Activated T-cell treated with anti-CD3 and anti-CD28 coated beads for 1 hour (primary cell): ENCODE results near the gene SIRT6.
"Not testable (repeated sequence)": the region's sequence is repeated elsewhere in the genome, so short reads cannot be mapped to it uniquely, and the experiment has no call there.

Experiments
- DNase-seq: peaks from one replicate; pipeline ENCODE4 v3.0.0-alpha.2; 2020; ENCODE audit warnings: low read depth

The SIRT6 gene

DNA sequence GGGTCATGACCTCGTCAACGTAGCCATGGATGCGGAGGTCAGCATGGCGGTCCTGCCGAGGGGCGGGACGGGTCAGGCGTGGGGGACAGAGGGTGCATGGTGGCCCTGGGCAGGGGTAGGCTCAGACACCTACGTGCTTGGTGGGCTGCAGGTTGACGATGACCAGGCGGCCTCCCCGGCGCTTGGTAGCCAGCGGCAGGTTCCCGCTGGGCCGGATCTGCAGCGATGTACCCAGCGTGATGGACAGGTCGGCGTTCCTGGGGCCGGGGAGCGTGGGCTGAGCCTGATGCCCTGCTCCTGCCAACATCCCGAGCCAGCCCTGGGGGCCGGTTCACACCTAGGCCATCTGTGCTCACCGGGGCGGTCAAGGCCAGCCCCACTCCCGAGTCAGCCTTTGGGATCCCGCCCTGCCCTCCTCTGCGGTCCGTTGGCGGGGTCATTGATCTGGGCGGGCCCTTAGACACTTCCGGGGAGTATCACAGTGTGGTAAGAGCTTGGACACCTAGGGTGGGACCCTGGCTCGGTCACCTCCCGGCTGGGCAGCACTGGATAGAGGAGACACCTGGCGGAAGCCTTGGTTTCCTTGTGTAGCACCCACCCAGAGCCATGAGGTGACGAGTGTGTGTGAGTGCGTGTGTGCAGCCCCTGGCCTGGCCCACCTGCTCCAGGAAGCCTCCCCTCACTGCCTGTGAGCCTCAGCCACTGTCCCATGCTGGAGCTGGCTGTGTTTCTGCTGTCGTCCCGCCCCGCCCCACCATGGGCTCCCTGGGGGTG lies 7.3 kb downstream of the SIRT6 start:
- DNase-seq: no peak

DNA sequence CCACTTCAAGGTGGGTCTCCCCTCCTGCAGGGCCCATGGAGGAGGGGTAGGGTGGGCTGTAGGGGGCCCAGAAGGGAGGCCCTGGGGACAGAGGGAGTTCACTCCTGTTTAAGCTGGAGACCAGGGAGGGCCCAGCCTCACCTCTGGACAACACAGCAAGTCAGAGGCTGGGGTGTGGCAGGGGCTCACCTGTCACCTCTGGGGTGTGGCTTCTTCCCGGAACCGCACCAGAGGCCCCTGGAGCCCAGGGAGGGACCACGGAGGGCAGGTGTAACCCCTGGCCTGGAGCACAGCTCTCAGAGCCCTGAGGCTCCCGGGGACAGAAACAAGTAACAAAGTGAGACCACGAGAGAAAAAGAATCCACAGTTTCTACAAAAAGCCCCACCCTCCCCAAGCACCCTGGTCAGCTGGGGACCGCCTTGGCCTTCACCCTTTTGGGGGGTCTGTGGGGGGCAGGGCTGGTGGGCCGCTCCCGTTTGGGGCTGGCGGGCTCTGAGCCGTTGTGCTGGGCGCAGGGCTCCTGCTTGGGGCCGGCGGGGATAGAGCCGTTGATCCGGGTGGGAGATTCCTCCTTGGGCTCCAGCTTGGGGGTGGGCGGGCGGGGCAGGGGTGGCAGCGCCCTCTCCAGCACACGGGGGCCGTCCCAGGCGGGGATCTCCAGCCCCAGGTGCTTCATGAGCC lies 8.0 kb downstream of the SIRT6 start:
- DNase-seq: no peak

DNA sequence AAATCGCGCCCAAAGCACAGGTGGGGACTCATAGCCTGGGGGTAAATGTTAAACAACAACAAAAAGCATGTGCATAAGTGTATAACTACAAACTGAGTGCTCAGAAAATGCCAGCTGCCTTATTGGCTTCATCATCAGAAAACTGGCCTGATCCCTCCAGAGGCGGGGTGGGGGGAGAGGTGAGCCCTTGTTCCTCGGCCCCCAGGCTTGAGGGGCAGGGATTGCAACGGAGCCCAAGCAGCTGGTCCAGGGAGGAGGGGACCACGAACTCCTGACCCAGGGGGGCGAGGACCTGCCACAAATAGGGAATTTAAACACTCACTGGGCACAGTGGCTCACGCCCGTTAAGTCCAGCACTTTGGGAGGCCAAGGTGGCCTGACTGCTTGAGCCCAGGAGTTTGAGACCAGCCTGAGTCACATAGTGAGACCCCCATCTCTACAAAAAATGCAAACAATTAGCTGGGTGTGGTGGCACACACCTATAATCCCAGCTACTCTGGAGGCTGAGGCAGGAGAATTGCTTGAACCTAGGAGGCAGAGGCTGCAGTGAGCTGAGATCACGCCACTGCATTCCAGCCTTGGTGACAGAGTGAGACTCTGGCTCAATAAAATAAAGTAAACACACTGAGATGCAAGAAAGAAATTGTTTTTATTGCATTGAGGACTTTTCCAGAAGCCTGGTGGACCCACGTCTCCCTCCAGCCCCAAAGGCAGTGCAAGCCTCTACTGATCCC lies 8.7 kb downstream of the SIRT6 start:
- DNase-seq: no peak

DNA sequence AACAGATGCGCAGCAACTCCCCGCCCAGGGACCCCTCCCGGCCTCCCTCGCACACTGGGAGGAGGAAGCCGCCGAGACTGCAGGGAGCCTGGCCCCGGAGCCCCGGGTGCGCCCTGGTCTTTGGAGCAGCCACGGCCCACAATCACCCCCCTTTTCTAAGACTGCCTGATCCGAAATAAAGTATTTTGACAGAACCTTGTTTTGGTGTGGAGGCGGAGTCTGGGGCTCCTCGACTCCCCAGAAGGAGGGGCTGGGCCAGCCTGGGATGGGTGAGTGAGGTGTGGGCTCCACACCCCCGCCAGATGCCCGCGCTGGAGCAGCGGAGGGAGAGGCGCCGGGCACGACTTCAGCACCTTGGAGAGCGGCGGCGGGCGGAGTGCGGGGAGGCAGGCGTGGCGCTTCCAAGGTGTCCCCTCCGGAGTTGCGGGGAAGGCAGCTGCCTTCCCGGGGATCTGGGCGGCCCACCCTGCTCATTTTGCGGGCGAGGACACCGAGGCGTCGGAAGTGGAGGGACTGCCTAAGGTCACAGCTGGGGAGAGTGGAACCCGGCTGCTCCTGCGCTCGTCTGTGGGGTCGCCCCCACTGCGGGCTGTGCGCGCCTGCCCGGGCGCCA lies 9.4 kb downstream of the SIRT6 start:
- DNase-seq: peak; percentile 65

DNA sequence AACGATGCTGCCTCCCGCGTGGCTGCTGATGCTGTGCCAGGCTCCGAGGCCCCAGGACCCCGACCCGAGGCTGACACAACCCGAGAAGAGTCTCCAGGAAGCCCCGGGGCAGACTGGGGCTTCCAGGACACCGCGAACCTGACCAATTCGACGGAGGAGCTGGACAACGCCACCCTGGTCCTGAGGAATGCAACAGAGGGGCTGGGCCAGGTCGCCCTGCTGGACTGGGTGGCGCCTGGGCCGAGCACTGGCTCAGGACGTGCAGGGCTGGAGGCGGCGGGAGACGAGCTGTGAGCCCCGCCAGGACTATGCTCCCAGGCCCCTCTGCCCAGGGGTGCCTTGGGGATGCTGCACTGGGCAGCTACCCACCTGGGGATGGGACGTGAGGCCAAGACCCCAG lies 10.7 kb downstream of the SIRT6 start:
- no peak for DNase-seq

DNA sequence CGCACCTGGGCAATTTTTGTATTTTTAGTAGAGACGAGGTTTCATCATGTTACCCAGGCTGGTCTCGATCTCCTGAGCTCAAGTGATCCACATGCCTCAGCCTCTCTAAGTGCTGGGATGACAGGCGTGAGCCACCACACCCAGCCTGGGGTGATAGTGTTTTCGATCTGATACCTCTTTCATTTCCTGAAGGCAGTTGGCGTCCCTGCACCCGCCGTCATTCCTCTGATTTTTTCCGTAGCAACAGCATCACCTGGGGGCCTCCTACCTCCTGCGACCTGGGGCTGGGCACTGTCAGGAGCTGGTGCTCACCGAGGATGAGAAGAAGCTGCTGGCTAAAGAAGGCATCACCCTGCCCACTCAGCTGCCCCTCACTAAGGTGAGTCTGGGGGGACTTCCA lies 18.1 kb downstream of the SIRT6 start:
- DNase-seq: no peak

DNA sequence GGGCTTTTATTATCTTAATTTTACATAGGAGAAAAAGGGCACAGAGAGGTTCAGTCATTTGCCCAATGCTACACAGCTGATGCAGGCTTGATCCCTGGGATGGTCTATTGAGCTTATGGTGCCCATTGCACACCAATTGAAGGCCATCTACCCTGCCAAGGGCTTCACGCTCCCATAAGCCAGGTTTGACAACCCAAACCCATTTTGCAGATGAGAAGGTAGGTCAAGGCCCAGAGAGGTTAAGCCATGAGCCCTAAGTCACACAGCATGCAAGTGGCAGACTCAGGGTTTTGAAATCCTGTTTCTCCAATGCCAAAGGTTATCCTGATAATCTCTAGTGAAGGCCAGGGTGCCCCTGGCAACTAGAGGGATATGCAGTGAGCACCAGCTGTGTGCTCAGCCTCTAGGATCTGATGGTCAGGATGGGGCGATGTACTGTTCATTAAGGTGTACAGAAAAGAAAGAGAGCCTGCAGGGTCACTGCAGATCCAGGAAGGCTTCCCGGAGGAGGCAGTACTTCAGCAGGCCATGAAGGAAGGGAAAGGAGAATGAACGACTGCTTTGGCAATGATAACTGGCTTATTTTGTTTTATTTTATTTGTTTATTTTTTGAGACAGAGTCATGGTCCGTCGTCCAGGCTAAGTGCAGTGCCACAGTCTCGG lies 20.8 kb downstream of the SIRT6 start:
- DNase-seq: no peak

DNA sequence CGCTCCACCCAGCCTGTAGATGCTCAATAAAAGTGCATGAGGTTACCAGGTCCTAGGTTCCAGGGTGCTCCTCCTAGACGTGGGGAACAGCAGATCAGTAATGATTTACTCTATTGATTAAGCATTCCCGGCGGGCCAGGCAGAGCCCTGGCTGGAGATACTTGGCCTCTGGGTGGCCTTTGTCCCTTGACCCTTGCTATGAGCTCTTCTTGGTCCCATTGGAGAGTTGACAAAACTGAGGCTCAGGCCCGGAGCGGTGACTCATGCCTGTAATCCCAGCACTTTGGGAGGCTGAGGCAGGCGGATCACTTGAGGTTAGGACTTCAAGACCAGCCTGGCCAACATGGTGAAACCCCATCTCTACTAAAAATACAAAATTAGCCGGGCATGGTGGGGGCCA lies 24.4 kb downstream of the SIRT6 start:
- not testable (repeated sequence) for DNase-seq

DNA sequence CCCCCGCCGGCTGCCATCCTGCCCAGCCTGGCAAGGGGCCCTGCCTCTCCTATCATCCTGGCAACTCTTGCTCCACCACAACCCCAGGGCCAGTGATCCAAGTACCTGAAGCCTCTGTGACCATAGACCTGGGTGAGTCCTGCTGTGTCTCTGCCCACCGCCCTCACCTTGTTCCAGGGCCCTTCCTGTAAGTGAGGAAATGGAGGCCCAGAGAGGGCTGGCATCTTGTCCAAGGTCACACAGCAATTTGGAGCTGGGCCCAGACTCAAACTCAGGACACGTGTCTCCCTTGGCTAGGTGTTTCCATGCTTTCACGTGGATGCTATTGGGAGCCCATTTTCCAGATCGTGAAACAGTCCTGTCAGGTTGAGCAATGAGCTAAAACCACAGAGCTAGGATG lies 25.2 kb downstream of the SIRT6 start:
- DNase-seq: no peak

DNA sequence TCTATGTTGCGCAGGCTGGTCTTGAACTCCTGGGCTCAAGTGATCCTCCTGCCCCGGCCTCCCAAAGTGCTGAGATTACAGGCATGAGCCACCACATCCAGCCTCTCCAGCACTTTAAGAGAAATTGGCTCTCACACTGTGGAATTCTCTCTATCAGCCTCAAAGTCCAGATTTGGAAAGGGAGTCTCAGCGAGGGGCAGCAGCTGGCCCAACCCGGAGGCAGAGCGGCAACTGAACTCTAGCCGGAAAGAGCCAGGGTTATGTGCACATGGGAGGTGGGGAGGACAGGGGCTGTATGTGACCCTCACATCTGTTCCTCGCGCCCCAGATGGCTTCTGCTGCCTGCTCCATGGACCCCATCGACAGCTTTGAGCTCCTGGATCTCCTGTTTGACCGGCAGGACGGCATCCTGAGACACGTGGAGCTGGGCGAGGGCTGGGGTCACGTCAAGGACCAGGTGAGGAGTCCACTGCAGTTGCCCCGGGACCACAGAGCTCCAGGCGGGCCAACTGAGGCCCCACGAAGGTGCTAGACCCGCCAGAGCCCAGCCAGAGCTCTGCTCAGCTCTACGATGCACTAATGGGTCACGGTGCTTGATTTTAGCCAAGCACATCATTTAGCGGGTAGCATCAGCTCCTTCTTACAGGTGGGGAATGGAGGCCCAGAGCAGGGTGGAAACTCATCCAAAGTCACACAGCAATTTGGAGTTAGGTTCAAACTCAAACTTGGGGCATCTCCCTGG lies 27.6 kb downstream of the SIRT6 start:
- no peak for DNase-seq

DNA sequence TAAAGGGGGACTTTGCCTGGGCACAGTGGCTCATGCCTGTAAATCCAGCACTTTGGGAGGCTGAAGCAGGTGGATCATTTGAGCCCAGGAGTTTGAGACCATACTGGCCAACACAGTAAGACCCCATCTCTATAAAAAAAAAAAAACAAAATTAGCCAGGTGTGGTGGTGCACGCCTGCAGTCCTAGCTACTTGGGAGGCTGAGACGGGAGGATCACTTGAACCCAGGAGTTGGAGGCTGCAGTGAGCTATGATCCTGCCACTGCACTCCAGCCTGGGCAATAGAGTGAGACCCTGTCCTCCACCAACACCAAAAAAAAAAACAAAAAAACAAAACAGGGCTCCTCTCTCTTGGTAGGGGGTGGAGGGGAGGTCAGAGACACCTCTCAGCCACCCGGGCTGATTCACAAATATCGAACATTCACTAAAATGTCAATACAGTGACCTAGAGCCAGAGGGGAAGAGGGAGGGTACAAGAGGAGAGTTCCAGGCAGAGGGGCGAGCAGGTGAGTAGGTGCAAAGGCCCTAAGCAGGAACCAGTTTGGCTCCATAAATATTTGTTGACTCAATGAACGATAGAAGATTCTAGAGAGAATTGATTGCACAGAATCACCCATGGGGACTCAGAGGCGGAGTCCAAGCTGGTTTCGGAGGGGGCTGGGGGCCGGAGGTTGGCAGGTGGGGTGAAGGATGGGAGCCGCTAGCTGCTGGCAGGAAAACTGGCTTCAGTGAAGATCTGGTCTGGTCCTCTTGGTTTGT lies 29.9 kb downstream of the SIRT6 start:
- no peak for DNase-seq

DNA sequence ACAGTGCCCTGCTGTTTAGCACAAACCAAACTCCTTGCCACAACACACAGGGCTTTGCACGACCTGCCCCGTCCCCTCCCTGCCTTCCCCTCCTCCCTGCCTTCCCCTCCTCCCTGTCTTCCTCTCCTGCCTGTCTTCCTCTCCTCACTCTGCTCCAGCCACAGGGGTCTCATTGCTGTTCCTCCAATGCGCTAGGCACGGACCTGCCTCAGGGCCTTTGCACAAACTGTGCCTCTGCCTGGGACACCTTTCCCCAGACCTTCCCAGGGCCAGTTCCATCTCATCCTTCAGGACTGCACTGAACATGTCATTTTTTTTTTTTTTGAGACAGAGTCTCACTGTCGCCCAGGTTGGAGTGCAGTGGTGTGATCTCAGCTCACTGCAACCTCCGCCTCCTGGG lies 30.7 kb downstream of the SIRT6 start:
- DNase-seq: no peak

DNA sequence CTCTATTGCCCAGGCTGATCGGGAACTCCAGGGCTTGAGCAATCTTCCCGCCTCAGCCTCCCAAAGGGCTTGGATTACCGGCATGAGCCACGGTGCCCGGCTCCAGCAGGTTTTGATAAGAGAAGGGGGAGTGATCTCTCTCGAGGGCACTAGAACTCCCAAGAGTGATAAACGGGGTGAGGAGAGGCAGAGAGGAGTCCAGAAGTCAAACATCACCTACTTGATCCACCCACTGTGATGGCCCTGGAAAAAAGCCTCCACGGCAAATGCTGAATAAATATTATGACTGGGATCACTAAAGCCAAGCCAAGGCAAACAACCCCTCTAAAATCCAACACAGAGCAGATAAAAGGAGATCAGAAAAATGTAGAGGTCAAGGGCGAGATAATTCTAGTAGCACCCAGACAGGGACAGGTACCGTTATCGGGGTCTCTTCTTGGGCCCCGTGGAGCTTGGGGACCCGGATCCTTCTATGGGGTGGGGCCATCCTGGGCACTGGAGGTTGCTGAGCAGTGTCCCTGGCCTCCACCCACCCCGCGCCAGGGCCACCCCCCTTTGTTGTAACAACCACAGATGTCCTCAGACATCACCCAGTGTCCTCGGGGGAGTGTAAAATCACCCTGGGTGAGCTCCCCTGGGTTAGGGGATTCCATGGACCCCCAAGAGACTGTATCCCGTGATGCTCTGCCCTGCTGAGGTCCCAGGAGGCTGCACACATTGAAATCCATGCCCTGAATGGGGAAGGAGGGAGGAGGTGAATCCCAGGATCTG lies 32.7 kb downstream of the SIRT6 start:
- no peak for DNase-seq

DNA sequence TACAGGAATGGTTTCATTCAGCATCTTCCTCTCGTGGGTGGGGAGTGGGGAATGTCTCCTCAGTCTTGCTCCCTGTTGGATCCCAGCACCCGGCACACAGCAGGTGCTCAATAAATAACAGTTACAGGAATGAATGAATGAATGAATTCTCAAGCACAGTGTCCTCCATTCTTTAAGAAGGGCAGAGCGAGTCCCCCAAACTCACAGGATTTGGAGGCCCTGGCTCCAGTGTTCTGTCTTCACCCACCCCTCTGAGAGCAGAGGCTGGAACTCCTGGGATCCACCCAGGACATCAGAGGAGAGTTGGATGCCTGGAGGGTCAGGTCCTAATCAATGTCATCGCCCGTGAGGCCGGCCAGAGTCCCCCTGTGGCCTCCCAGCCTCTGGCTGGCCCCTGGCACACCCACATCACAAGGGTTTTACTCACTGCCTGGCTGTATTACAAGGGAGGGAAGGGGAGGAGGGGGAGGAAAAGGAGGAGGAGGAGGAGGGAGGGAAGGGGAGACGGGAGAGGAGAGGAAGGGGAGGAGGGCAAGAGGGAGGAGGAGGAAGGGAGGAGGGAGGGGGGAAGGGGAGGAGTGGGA lies 37.6 kb downstream of the SIRT6 start:
- DNase-seq: no peak

DNA sequence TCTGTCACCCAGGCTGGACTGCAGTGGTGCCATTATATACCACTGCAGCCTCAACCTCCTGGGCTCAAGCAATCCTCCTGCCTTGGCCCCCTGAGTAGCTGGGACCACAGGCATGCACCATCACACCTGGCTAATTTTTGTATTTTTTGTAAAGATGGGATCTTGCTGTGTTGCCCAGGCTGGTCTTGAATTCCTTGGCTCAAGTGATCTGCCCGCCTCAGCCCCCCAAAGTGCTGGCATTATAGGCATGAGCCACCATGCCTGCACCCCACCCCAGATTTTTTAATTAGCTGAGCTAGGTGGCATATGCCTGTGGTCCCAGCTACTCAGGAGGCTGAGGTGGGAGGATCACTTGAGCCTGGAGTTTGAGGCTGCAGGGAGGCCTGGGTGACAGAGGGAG lies 39.4 kb downstream of the SIRT6 start:
- DNase-seq: not testable (repeated sequence)

DNA sequence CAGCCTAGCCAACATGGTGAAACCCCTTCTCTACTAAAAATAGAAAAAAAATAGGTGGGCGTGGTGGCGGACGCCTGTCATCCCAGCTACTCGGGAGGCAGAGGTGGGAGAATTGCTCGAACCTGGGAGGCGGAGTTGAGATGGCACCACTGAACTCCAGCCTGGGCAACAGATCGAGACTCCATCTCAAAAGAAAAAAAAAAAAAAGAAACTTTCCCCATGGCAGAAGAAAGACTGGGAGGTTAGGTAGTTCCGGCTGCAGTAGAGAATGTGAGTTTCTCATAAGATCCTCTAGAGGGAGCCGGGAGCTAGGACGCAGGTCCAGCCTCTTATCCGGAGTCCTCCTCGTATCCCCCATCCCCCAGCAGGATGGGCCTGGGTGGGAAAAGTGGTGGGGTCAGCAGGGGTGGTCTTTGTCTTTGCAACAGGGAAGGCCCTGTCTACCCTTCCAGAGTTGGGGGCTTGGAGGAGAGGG lies 42.1 kb downstream of the SIRT6 start:
- DNase-seq: no peak

DNA sequence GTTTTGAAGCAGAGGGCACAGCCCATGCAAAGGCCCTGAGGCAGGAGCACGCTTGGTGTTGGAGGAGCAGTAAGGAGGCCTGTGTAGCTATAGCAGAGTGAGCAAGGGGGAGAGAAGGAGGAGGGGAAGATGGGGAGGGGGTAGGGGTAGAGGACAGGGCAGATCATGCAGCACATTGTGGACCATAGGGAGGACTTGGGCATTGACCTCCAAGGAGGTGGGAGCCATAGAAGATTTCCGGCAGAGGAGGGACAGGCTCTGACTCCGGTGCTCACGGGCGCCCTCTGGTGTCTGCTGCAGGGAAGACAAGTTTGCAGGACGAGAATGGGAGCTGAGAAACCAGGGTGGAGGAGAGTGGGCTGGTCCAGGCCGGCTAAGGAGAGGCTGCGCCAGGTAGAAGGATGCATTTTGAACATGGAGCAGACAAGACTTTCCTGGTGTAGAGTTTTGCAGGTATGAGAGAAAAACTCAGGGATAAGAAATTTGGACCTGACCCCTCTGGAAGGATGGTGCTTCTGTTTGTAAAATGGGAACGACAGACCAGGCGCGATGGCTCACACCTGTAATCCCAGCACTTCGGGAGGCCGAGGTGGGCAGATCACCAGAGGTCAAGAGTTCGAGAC lies 42.6 kb downstream of the SIRT6 start:
- peak; percentile 94 for DNase-seq

DNA sequence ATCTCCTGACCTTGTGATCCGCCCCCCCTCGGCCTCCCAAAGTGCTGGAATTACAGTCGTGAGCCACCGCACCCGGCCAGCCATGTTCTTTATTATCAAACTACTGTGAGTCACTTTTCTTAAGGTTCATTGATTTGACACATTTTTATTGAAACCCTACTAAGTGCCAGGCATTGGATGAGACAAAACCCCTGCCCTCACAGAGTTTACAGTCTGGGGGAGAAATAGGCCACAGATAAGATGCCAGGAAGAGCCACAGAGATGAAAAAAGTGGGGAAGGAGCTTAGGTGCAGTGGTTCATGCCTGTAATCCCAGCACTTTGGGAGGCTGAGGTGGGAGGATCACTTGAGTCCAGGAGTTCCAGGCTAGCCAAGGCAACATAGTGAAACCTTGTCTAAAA lies 43.9 kb downstream of the SIRT6 start:
- DNase-seq: no peak

DNA sequence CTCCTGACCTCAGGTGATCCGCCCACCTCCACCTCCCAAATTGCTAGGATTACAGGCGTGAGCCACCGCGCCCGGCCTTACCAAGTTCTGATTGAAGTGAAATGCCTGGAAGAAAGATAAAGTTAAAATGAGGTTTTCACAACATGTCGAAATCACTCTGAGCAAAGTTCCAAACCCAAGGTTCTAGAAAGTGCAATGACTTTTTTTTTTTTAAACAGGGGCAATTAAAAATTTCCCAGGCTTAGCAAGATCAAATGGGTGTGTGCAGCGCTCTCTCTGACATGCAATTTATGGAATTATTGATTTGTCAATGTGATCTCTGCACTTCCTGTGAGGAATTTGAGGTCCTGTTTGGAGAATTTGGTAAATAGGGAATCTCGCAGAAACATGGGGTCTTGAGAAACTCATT lies 45.7 kb downstream of the SIRT6 start:
- no peak for DNase-seq
